IgD-negative memory B cell (primary cell): ENCODE measurements around the gene PROP1. TPM values are rescaled to one million over a fixed set of nuclear protein-coding genes. Genes with fewer than 3 reads are reported as not detected.
"Not testable (repeated sequence)": the region's sequence is repeated elsewhere in the genome, so short reads cannot be mapped to it uniquely, and the experiment has no call there.

Source experiments
- H3K27ac Mint-ChIP-seq, 3 donors: one replicate each; pipeline ENCODE4 v1.8.0; 2020 to 2022; ENCODE audit warnings: mild to moderate bottlenecking in 3 of 3, mixed read lengths in 3 of 3, moderate library complexity in 1 of 3
- H3K27me3 Mint-ChIP-seq: one replicate; pipeline ENCODE4 v1.8.0; 2021; ENCODE audit warnings: mixed read lengths
- H3K36me3 Mint-ChIP-seq: one replicate; pipeline ENCODE4 v1.8.0; 2020; ENCODE audit warnings: mild to moderate bottlenecking, mixed read lengths
- H3K4me1 Mint-ChIP-seq, 3 donors: one replicate each; pipeline ENCODE4 v1.8.0; 2020 to 2022; ENCODE audit warnings: mixed read lengths in 3 of 3, mild to moderate bottlenecking in 1 of 3
- H3K4me3 Mint-ChIP-seq, 4 donors: one replicate each; pipeline ENCODE4 v1.8.0; 2020 to 2022; ENCODE audit warnings: mild to moderate bottlenecking in 4 of 4, mixed read lengths in 4 of 4, moderate library complexity in 3 of 4
- H3K9me3 Mint-ChIP-seq, 3 donors: one replicate each; pipeline ENCODE4 v1.8.0; 2020 to 2021; ENCODE audit warnings: mixed read lengths in 3 of 3, mild to moderate bottlenecking in 1 of 3
- polyA plus RNA-seq: library from polyadenylated mRNA; unstranded; fragments of 300-500 nt; fragmentation: Illumina TruSeq; gene quantifications from one replicate; pipeline ENCODE4 v1.2.3, GENCODE V29; 2021

The PROP1 gene
- polyA plus RNA-seq, 1 donor from 2014 or later: not detected

DNA sequence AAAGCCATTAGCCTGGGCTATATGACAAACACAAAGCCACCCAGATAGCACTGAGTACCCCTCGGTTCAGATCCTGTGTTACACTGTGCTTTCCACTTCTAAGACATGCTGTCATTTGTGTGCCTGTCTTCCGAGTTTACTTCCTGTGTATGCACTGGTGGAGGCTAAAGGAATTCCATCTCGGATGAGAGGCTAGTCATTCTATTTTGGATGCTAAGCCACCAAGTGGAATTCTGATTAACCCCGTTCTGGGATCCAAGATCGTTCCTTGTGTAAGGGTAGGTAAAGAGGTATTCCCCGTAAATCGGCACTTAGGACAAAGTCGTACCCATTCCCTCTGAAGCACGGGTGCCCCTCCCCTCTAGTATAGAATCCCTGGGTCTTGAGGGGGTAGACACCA lies 8.7 kb downstream of the PROP1 start:
- H3K9me3 Mint-ChIP-seq: peaks cover 0 to 5% (median 0%) of the 10 kb centered on the region in 3 donors
- H3K4me3 Mint-ChIP-seq: no peak overlapping the region
- no peaks in the 10 kb centered on the region for H3K36me3 Mint-ChIP-seq
- peaks cover 39% of the 10 kb centered on the region for H3K27me3 Mint-ChIP-seq
- peaks cover 0 to 2% (median 0%) of the 10 kb centered on the region in 3 donors for H3K4me1 Mint-ChIP-seq
- no peak overlapping the region for H3K27ac Mint-ChIP-seq

DNA sequence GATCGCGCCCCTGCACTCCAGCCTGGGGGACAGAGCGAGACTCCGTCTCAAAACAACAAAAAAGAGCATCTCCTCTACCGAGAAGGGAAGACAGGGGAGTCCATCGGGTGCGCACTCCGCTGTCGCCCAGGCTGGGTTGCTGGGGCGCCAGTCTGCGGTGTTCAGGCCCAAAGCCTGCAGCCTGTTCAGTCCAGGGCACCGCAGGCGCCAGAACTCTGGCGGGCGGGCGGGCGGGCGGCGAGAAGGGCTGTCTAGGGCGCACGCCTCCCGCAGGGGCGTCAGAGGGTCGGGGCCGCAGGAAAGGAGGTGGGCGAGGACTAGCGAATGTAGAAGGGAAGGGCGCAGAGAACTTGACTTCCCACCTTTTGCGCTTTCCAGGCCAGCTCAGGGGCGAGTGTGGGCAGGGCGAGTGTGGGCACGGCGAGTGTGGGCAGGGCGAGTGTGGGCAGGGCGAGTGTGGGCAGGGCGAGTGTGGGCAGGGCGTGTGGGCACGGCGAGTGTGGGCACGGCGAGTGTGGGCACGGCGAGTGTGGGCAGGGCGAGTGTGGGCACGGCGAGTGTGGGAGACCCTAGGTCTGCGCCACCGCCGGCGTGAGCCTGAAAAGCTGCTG lies 10.5 kb downstream of the PROP1 start:
- no peak overlapping the region for H3K4me3 Mint-ChIP-seq
- no peaks in the 10 kb centered on the region for H3K4me1 Mint-ChIP-seq
- H3K27ac Mint-ChIP-seq: no peak overlapping the region
- H3K9me3 Mint-ChIP-seq: no peaks in the 10 kb centered on the region
- no peaks in the 10 kb centered on the region for H3K36me3 Mint-ChIP-seq
- peaks cover 42% of the 10 kb centered on the region for H3K27me3 Mint-ChIP-seq

DNA sequence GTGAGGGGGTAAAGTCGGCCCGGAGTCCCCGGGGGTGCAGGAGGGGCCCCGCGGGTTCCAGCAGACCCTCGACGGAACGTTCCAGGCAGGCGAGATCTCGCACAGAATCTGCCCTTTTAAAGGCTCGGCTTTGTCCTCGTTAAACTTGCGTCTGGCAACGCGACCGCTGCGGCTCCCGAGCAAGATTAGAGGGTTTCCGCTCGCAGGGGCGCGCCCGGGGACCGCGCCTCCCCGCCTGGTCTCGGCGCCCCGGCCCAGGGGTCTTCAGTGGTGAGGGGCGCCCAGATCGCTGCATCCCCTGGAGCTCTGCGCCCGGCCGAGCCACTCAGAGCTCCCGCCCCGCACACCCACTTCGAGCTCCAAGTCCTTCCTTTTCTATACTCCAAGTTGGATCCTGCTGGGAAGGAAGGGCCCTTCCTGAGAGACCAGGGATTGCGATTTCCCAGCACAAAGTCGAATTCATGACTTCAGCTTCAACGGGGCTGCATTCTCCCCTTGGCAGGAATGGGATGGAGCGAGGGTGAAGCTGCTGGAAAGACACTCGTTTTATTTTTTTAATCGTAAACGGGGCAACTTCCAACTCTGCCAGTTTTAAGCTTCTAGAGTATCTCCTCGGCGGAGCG lies 11.3 kb downstream of the PROP1 start:
- Mint-ChIP-seq H3K36me3 (no peaks in the 10 kb centered on the region), H3K27ac (no peak overlapping the region), H3K4me3 (no peak overlapping the region), H3K27me3 (peaks cover 42% of the 10 kb centered on the region), H3K9me3 (no peaks in the 10 kb centered on the region), H3K4me1 (no peaks in the 10 kb centered on the region)

DNA sequence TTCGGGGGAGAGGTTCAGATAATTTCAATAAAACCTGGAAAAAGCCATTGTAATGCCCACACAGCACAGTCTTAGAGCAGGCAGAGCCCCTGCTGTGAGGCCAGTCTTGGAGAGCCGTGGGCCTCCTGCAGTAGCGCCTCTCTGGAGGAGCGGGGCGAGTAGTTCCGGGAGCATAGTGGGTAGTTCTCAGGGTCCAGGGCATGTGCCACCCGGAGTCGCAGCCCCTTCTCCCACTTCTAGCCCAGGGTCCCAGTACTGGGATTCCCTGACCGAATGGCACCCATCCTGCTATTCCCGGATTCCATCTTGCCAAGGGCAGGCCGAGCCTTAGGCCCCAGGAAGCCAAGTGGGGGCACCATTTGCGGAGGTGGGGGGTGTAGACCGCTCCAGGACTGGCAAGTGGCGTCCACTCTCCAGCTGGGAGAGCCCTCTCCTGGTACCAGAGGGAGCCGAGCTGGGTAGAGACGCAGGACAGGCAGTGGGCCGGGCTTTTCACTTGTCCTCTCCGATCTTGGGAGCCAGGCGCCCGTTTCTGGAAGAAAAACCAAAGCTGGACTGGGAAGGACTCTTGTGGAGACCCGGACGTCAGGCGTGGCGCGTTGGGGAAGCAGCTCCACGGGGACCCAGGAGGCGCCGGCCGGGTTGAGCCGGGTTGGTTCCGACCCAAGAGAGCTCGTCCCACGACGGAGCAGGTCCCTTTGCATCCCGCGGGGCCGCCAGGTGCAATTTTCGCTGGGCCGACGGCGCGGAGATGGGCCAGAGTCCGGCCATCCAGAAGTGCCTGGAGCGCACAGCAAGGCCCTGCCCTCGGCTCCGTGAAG lies 12.1 kb downstream of the PROP1 start:
- H3K4me1 Mint-ChIP-seq: no peaks in the 10 kb centered on the region
- no peak overlapping the region for H3K27ac Mint-ChIP-seq
- no peaks in the 10 kb centered on the region for H3K36me3 Mint-ChIP-seq
- no peaks in the 10 kb centered on the region for H3K9me3 Mint-ChIP-seq
- no peak overlapping the region for H3K4me3 Mint-ChIP-seq
- peaks cover 42% of the 10 kb centered on the region for H3K27me3 Mint-ChIP-seq

DNA sequence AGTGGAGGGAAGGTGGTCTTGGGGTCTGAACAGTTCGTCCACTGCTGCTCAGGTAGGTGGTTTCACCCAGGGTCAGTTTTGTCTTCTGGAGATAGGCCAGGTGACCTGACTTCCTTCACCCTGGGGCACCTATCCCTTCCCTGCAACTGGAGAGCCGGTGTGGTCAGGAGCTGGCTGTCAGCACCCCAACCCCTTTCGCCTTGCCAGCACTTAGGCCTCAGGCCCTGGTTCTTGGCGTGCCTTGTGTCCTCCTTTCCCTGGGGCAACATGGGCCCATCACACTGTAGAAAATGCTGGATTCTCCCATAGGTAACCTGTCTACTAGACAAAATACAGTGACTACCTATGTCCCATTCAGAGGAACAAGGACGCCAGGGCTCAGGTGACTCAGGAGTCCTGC lies 13.1 kb downstream of the PROP1 start:
- H3K36me3 Mint-ChIP-seq: no peaks in the 10 kb centered on the region
- H3K27ac Mint-ChIP-seq: no peak overlapping the region

DNA sequence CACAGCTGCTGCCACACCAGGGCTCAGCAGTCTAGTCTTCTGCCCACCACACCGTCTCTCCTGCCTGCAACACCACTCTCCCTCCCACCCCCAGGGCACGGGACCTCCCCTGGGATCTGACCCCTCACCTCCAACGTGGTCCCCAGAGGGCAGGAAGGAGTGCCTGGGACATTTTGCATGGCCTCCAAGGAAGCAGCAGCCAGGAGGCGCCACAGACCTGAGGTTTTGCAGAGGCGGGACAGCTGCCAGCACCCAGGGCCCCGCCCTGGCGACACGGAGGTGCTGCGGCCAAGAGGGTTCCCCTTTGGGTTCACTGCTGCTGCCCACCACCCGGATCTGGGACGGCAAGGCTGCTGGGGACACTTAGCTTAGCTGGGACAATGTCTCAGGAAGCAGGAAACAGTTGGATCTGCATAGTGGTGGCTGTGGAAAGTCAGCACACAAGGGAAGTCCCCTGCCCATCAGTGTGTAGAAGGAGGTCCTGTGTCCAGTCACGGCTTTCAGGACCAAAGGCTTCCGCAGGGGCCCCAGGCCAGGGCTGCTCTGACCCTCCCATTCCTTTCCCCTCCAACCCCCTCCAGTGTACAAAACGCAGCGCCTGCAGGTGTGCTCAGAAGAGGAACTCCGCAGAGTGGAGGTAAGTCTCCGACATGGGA lies 13.8 kb downstream of the PROP1 start:
- no peaks in the 10 kb centered on the region for H3K36me3 Mint-ChIP-seq
- H3K27me3 Mint-ChIP-seq: peaks cover 46% of the 10 kb centered on the region
- H3K9me3 Mint-ChIP-seq: no peaks in the 10 kb centered on the region
- H3K4me1 Mint-ChIP-seq: no peaks in the 10 kb centered on the region
- no peak overlapping the region for H3K4me3 Mint-ChIP-seq
- no peak overlapping the region for H3K27ac Mint-ChIP-seq

More for the DNA sequence above, 13.1 kb downstream of the PROP1 start:
- H3K4me3 Mint-ChIP-seq: no peak overlapping the region
- H3K4me1 Mint-ChIP-seq: no peaks in the 10 kb centered on the region
- H3K27me3 Mint-ChIP-seq: peaks cover 42% of the 10 kb centered on the region
- no peaks in the 10 kb centered on the region for H3K9me3 Mint-ChIP-seq

DNA sequence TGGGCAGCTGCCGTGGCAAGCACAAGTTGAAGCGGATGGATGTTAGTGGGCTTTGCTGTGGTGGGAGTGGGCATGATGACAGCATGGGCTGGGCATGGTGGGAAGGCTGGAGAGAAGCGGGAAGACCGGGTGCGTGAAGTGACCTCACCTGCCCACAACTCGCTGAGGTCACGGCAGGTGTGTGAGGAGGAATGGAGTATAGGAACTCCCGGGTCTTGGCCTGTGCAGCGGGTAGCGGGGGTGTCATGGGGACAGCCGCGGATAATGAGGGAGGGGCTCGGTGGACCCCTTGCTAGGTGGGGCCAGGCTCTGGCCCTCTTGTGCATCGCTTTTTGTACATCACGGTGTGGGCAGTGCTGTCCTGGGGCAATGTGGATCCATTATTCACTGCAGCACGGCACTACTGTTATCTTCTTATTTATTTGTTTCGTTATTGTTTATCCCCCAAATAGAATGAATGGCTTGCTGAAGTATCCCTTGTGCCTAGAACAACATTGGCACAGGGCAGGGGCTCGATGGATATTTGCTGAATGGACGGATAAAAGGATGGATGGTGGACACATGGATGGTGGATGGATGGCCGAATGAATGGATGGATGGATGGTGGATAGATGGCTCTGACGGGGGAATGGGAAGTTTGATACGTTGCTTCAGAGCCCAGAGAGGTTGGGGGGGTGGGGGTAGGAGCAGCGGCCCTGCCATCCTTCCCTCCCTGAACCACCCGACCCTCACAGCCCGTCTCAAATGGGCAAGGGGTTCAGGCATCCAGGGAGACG lies 14.6 kb downstream of the PROP1 start:
- H3K4me3 Mint-ChIP-seq: no peak overlapping the region
- no peak overlapping the region for H3K27ac Mint-ChIP-seq

DNA sequence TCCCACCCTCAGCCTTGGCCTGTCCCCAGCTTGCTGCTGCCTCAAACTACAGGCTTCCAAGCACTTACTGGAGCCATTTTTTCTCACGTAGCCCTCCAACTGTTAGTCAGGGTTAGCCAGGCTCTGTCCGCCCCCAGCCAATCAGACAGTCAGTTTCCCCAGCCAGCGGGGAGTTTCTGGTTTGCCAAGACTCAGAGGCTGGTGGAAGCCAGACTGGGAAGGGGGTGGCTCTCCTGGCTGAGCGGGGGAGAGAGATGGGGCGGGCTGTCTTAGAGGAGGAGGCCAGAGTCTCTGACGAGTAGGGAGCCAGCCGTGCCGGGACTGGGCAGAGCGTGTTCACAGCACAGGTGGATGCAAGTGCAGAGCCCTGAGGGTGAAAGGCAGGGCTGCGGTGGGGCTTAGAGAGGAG lies 15.3 kb downstream of the PROP1 start:
- peaks cover 38% of the 10 kb centered on the region for H3K27me3 Mint-ChIP-seq
- no peak overlapping the region for H3K27ac Mint-ChIP-seq
- no peak overlapping the region for H3K4me3 Mint-ChIP-seq
- H3K36me3 Mint-ChIP-seq: no peaks in the 10 kb centered on the region
- H3K9me3 Mint-ChIP-seq: peaks cover 0 to 5% (median 3%) of the 10 kb centered on the region in 3 donors
- H3K4me1 Mint-ChIP-seq: no peaks in the 10 kb centered on the region

More for the DNA sequence above, 14.6 kb downstream of the PROP1 start:
- Mint-ChIP-seq H3K36me3 (no peaks in the 10 kb centered on the region), H3K9me3 (no peaks in the 10 kb centered on the region), H3K27me3 (peaks cover 42% of the 10 kb centered on the region), H3K4me1 (no peaks in the 10 kb centered on the region)

DNA sequence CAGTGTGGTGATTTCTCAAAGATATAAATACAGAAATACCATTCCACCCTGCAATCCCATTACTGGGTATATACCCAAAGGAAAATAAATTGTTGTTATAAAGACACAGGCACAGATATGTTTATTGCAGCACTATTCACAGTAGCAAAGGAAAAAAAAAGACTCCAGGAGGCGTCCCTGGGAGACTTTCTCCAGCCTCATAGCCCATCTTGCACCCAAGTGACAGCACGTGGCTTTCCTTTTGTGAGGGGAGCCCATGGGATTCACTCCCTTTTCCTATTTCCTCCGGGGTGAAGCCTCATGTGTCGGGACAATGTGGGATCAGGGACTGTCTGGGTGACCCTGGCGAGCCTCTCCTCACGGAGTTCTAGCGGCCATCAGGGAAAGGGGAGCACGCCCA lies 18.4 kb downstream of the PROP1 start:
- H3K27me3 Mint-ChIP-seq: peaks cover 16% of the 10 kb centered on the region
- H3K36me3 Mint-ChIP-seq, H3K4me3 Mint-ChIP-seq, H3K9me3 Mint-ChIP-seq, H3K27ac Mint-ChIP-seq, H3K4me1 Mint-ChIP-seq: not testable (repeated sequence)

DNA sequence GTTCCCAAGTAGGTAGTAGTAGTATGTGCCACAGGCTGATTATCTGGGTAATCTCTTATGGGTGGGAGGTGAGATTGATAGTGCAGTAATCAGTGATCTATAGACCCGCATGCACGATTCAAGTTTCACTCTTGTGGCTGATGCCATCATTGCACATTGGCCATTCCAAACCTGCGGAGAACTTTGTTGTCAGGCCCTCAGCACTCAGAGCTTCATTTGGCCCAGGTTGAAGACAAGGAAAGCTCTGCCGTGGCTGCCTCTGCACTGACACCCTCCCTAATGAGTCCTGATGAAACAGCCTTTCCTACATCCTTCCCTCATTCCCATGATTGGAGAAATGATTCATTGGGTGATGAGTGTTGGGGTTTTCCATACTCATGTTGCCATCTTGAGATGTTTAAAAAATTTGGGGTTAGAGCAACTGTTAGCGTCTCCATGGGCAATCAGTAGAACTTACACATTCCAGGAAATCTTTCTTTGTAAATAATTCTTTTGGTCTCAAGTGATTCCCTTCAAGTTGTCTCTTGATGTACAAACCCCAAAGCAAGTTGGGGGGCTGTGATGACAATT lies 22.9 kb downstream of the PROP1 start:
- Mint-ChIP-seq H3K9me3 (peaks cover 0 to 13% (median 5%) of the 10 kb centered on the region in 3 donors), H3K27me3 (peaks cover 8% of the 10 kb centered on the region), H3K4me3 (no peak overlapping the region), H3K4me1 (no peaks in the 10 kb centered on the region), H3K36me3 (no peaks in the 10 kb centered on the region), H3K27ac (no peak overlapping the region)

DNA sequence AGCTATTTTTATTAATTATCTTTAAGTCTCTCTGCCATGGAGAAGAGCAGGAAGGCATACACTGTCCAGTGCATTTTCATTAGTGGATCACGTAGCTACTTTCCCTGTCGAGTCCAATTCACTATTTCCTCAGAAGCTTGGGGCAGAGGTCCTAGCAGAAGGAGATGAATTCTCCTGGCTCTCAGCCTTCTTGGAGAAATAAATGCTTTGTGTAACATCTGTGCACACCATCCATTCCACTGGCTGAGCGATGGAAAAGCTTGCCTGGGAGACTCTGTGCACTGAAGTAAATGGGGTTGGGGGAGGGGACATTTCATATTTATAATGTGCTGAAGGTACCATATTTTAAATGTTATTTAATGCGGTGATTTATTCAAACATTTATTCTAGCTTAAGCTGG lies 23.4 kb downstream of the PROP1 start:
- no peak overlapping the region for H3K4me3 Mint-ChIP-seq
- no peaks in the 10 kb centered on the region for H3K36me3 Mint-ChIP-seq
- no peaks in the 10 kb centered on the region for H3K4me1 Mint-ChIP-seq
- H3K27ac Mint-ChIP-seq: no peak overlapping the region
- peaks cover 0 to 13% (median 5%) of the 10 kb centered on the region in 3 donors for H3K9me3 Mint-ChIP-seq
- peaks cover 7% of the 10 kb centered on the region for H3K27me3 Mint-ChIP-seq

DNA sequence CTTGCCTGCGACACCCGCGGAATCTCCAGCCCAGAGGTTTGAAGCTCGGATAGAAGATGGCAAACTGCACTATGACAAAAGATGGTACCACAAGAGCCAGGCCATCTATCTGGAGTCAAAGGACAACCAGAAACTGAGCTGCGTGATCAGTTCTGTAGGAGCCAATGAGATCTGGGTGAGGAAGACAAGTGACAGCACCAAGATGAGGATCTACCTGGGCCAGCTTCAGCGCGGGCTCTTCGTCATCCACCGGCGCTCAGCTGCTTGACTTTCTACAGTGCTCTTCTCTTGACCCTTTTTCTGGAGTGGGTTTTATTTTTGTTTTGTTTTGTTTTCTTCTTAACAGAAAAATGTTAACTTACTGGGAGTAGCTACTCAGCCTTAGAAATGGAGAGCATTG lies 24.0 kb downstream of the PROP1 start:
- not testable (repeated sequence) for H3K4me3 Mint-ChIP-seq, H3K36me3 Mint-ChIP-seq, H3K4me1 Mint-ChIP-seq, H3K27me3 Mint-ChIP-seq
- Mint-ChIP-seq H3K27ac (peak overlapping the region in 1 of 3 donors; percentile 31), H3K9me3 (peaks cover 0 to 13% (median 5%) of the 10 kb centered on the region in 3 donors)

DNA sequence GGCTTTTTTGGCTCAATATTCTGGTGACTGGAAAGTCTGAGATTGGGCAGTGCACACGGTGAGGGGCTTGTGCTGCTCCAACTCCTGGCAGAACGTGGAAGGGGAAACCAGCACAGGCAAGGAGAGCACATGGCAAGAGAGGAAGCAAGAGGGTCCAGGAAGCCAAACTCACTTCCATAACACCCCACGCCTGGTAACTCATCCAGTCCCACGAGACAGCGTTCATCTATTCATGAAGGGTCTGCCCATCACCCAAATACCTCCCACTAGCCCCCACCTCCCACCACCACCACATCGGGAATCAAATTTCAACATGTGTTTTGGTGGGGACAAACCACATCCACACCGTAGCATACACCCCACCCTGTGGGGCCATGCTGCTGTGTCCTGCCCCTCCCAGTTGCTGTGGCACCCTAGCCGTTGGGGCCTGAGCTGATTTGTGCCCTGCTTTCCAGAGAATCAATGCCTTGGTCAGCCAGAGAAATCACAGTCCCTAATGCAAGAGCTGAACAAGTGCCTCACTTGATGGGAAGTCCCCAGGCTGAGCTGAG lies 27.3 kb downstream of the PROP1 start:
- peaks cover 0 to 8% (median 0%) of the 10 kb centered on the region in 3 donors for H3K9me3 Mint-ChIP-seq

More for the DNA sequence above, 27.3 kb downstream of the PROP1 start:
- no peaks in the 10 kb centered on the region for H3K27me3 Mint-ChIP-seq
- H3K36me3 Mint-ChIP-seq: no peaks in the 10 kb centered on the region
- peaks cover 0 to 2% (median 0%) of the 10 kb centered on the region in 3 donors for H3K4me1 Mint-ChIP-seq
- H3K4me3 Mint-ChIP-seq: no peak overlapping the region
- H3K27ac Mint-ChIP-seq: no peak overlapping the region
